Endothelial cell (in vitro differentiated cells): Measurements from ENCODE around the gene ARMC9. TPM values are rescaled to one million over a fixed set of nuclear protein-coding genes. Genes with fewer than 3 reads are reported as not detected.

Source experiments
- DNase-seq: peaks from one replicate; pipeline ENCODE4 v3.0.0; 2021; ENCODE audit warnings: low spot score
- H3K27ac Mint-ChIP-seq: one replicate; pipeline ENCODE4 v1.8.0; 2021; ENCODE audit warnings: mixed read lengths, inconsistent platforms; ENCODE audit not compliant: unreplicated experiment
- H3K27me3 Mint-ChIP-seq: one replicate; pipeline ENCODE4 v1.8.0; 2021; ENCODE audit warnings: mild to moderate bottlenecking, moderate library complexity, mixed read lengths, inconsistent platforms; ENCODE audit not compliant: unreplicated experiment
- H3K36me3 Mint-ChIP-seq: one replicate; pipeline ENCODE4 v1.8.0; 2021; ENCODE audit warnings: mild to moderate bottlenecking, low read depth, mixed read lengths, inconsistent platforms; ENCODE audit not compliant: unreplicated experiment
- H3K4me1 Mint-ChIP-seq: one replicate; pipeline ENCODE4 v1.8.0; 2021; ENCODE audit warnings: mild to moderate bottlenecking, mixed read lengths, inconsistent platforms; ENCODE audit not compliant: unreplicated experiment
- H3K4me3 Mint-ChIP-seq: one replicate; pipeline ENCODE4 v1.8.0; 2021; ENCODE audit warnings: mild to moderate bottlenecking, mixed read lengths, inconsistent platforms; ENCODE audit not compliant: unreplicated experiment
- H3K9me3 Mint-ChIP-seq: one replicate; pipeline ENCODE4 v1.8.0; 2021; ENCODE audit warnings: mixed read lengths, inconsistent platforms; ENCODE audit not compliant: unreplicated experiment
- total RNA-seq: library from RNA; stranded (reverse); fragmentation: NEBNext Ultra II Directional; extraction: Animal tissue kit (Norgen Biotek cat#: 25700); gene quantifications from one replicate; pipeline ENCODE4 v1.2.1, GENCODE V29; 2021; ENCODE audit not compliant: unreplicated experiment
- TF ChIP-seq, protein P1 (sequence below): fragments of 200-600 bp; sonication (generic); IDR thresholded peaks from one replicate; pipeline ENCODE4 v1.5.0; 2021; ENCODE audit warnings: antibody characterized with exemption; ENCODE audit not compliant: unreplicated experiment

Gene ARMC9
- total RNA-seq, 1 donor from 2014 or later = 18.3 TPM

DNA sequence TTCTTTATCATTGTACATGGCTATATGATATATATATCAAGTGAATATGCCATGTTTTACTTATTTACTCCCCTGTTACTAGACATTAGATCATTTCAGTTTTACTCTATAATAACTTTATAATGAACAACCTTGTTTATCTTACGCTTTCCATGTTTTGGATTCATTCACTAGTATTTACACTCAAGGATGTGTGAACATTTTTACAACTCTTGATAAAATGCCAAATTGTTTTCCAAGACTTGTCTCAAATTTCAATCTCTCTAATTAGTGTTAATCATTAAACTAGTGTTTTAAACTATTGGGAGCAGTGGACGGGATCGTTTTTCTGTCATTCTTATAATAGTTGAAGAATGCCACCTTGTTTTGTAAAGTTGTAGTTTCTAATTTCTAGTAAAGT, 145.6 kb downstream of the ARMC9 start:
- Mint-ChIP-seq H3K9me3 (no peaks in the 10 kb centered on the region), H3K4me1 (peaks cover 7% of the 10 kb centered on the region), H3K27ac (no peak overlapping the region), H3K36me3 (no peaks in the 10 kb centered on the region), H3K4me3 (no peak overlapping the region), H3K27me3 (peaks cover 3% of the 10 kb centered on the region)
- TF ChIP-seq, protein P1, sequence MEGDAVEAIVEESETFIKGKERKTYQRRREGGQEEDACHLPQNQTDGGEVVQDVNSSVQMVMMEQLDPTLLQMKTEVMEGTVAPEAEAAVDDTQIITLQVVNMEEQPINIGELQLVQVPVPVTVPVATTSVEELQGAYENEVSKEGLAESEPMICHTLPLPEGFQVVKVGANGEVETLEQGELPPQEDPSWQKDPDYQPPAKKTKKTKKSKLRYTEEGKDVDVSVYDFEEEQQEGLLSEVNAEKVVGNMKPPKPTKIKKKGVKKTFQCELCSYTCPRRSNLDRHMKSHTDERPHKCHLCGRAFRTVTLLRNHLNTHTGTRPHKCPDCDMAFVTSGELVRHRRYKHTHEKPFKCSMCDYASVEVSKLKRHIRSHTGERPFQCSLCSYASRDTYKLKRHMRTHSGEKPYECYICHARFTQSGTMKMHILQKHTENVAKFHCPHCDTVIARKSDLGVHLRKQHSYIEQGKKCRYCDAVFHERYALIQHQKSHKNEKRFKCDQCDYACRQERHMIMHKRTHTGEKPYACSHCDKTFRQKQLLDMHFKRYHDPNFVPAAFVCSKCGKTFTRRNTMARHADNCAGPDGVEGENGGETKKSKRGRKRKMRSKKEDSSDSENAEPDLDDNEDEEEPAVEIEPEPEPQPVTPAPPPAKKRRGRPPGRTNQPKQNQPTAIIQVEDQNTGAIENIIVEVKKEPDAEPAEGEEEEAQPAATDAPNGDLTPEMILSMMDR = no peak
- DNase-seq = no peak

DNA sequence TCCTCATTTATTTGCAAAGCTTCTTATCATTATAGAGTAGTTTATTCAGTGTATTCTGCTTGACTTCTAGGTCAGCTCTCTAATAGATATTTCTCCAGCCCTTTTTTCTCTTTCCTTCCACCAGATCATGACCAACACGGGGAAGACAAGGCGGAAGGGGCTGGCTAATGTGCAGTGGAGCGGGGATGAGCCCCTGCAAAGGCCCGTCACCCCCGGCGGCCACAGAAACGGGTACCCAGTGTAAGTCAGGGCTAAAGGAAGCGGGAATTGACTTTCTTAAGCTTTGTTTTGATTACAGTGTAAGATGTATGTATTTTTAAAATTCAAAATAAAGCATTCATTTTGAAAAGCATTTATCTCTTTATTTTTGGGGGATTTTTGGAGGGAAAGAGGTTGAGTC, 146.4 kb downstream of the ARMC9 start:
- Mint-ChIP-seq H3K27me3 (peaks cover 3% of the 10 kb centered on the region), H3K27ac (no peak overlapping the region), H3K4me3 (peak overlapping the region; percentile 19), H3K9me3 (no peaks in the 10 kb centered on the region), H3K36me3 (no peaks in the 10 kb centered on the region), H3K4me1 (peaks cover 7% of the 10 kb centered on the region)
- TF ChIP-seq, protein P1 = no peak
- no peak for DNase-seq

DNA sequence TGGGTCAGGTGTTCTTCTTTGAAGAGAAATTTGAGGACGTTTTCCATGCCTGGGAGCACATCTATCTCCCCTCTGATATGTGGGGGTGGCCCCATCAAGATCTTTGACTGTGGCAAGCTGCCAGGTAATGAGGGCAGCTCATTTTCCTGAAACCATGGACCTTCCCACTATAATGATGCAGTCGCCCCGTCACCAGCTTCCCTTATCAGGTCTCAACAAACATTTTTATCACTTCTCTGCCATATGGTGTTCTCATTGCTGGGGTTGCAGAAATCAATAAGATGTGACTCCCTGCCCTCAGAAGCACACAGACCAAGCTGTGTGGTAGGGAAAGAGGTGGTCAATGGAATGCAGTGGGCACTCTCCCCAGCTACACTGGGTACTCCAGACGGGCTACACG, 148.7 kb downstream of the ARMC9 start:
- H3K36me3 Mint-ChIP-seq = no peaks in the 10 kb centered on the region
- no peak for DNase-seq
- TF ChIP-seq, protein P1 = no peak
- peaks cover 7% of the 10 kb centered on the region for H3K4me1 Mint-ChIP-seq
- H3K4me3 Mint-ChIP-seq = peak overlapping the region; percentile 18
- no peaks in the 10 kb centered on the region for H3K9me3 Mint-ChIP-seq
- no peak overlapping the region for H3K27ac Mint-ChIP-seq
- H3K27me3 Mint-ChIP-seq = peaks cover 3% of the 10 kb centered on the region

DNA sequence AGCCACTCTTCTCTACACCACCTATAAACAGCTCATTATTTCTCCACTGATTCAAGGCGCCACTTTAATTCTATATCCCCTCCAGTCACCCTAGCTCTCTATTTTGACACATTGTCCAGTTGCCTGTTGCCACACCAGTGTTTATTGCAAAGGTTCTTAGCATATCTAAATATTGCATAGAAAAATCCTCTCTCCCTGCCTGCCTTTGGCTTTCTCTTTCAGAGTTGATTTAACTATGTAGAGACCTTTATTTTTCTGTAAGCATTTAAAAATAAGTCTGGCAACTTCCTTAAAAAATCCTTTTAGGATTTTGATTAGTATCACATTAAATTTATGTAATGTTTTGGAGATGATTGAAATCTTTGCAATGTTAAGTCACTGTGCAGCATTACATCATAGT, 149.2 kb downstream of the ARMC9 start:
- Mint-ChIP-seq H3K36me3 (peaks cover 3% of the 10 kb centered on the region), H3K9me3 (no peaks in the 10 kb centered on the region), H3K4me3 (peak overlapping the region; percentile 18), H3K4me1 (peaks cover 2% of the 10 kb centered on the region), H3K27me3 (no peaks in the 10 kb centered on the region), H3K27ac (no peak overlapping the region)
- TF ChIP-seq, protein P1 = no peak
- DNase-seq = no peak

DNA sequence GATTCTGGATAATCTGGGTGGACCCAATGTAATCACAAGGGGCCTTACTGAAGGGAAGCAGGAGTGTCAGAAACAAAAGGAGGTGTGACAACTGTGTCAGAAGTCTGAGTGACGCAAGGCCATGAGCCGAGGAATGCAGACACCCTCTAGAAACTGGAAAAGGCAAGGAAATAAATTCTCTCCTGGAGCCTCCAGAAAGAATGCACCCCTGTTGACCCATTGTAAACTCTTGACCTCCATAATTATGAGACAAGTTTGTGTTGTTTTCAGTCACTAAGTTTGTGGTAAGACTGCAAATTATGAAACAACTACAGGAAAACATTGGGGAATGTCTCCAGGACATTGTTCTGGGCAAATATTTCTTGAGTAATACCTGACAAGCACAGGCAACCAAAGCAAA, 149.7 kb downstream of the ARMC9 start:
- H3K27me3 Mint-ChIP-seq = no peaks in the 10 kb centered on the region
- H3K9me3 Mint-ChIP-seq = no peaks in the 10 kb centered on the region
- H3K36me3 Mint-ChIP-seq = peaks cover 4% of the 10 kb centered on the region
- TF ChIP-seq, protein P1 = no peak
- no peak overlapping the region for H3K27ac Mint-ChIP-seq
- DNase-seq = no peak
- H3K4me3 Mint-ChIP-seq = no peak overlapping the region
- no peaks in the 10 kb centered on the region for H3K4me1 Mint-ChIP-seq
